ENCODE measurements around the gene TEX2. TPM values are rescaled to one million over a fixed set of nuclear protein-coding genes. Genes with fewer than 3 reads are reported as not detected.

TEX2 gene
- total and polyA plus RNA-seq, 2 donors (not counting 3 experiments of a cell fraction or from before 2014, with no cell fraction given) = 13.3 to 25.8 TPM

- no peak overlapping the region for H3K4me2 ChIP-seq (ENCODE audit: insufficient read depth, low read length)
- H4K20me1 ChIP-seq (replicated peaks; ENCODE audit: control insufficient read depth, extremely low read depth, insufficient read depth, low read length) = no peaks in the 10 kb centered on the region
- CTCF ChIA-PET = interaction anchor here (0.8 to 3.5 kb wide), 8 partner anchors 9 to 90 kb away, joined by 3 to 18 read pairs (median 6); no protein-coding TSS in a partner anchor
- intact Hi-C loops (cut with micrococcal nuclease) (no loop called here), dilution Hi-C loops (cut with MboI; ENCODE audit: extremely low pct_ligation_motif_present, low sequenced_read_pairs) (no loop called here)
- no TSS peak for BruUV-seq (replicated peaks)
- H3K4me3 ChIP-seq (replicated peaks in 1 of 3; ENCODE audit: insufficient read depth in 1 of 3, low read depth in 1 of 3, low read length in 3 of 3) = no peak overlapping the region
- TF ChIP-seq MAX (IDR thresholded peaks at IDR 0.05; ENCODE audit: insufficient read depth, insufficient read length) (no peak), MYC (IDR thresholded peaks at IDR 0.05; ENCODE audit: low read depth, low read length) (no peak), GATA2 (IDR thresholded peaks at IDR 0.05; ENCODE audit: insufficient read depth, insufficient read length, low read depth, low read length) (no peak), CTCF (IDR thresholded peaks at IDR 0.05; ENCODE audit: extremely low read depth in 1 of 2, insufficient read depth in 1 of 2, low read depth in 1 of 2, low read length in 2 of 2) (no peak), POLR2AphosphoS5 (IDR thresholded peaks at IDR 0.05; ENCODE audit: insufficient read depth, low read depth, low read length) (no peak), JUN (IDR thresholded peaks at IDR 0.05; ENCODE audit: borderline replicate concordance, insufficient read depth, insufficient read length, low read depth) (no peak), POLR2A (IDR thresholded peaks at IDR 0.05; ENCODE audit: low read depth, low read length) (no peak), FOS (IDR thresholded peaks at IDR 0.05; ENCODE audit: borderline replicate concordance, insufficient read depth, low read length) (no peak), EZH2 (IDR thresholded peaks at IDR 0.05; ENCODE audit: borderline replicate concordance, low read depth, low read length, severe bottlenecking) (no peak)
- no peaks in the 10 kb centered on the region for H3K79me2 ChIP-seq (ENCODE audit: control insufficient read depth, insufficient read depth, low read length)
- no peaks in the 10 kb centered on the region for H3K9me3 ChIP-seq (replicated peaks; ENCODE audit: control insufficient read depth, insufficient read depth, low read length)
- H3K4me1 ChIP-seq (ENCODE audit: control insufficient read depth, extremely low read depth, insufficient read depth, low read length) = peaks cover 7% of the 10 kb centered on the region
- FAIRE-seq (no peak), DNase-seq (ENCODE audit: low read depth, low spot score) (no peak)
- POLR2A ChIA-PET = interaction anchor here (1.6 kb wide), 1 partner anchor 14 kb away, joined by 5 read pairs; no protein-coding TSS in a partner anchor
- H3K9ac ChIP-seq (replicated peaks; ENCODE audit: extremely low read depth, insufficient read depth, low read length) = no peak overlapping the region
- no peaks in the 10 kb centered on the region for H3K27me3 ChIP-seq (ENCODE audit: control insufficient read depth in 2 of 2, insufficient read depth in 2 of 2, low read length in 2 of 2)
- H2AFZ ChIP-seq (ENCODE audit: low read depth, low read length) = no peak overlapping the region
- no peaks in the 10 kb centered on the region for H3K9me1 ChIP-seq (replicated peaks; ENCODE audit: control insufficient read depth, extremely low read depth, insufficient read depth, low read length)
- H3K36me3 ChIP-seq (ENCODE audit: control insufficient read depth in 2 of 2, extremely low read depth in 1 of 2, insufficient read depth in 2 of 2, low read length in 2 of 2) = no peaks in the 10 kb centered on the region
- no peak overlapping the region for H3K27ac ChIP-seq (ENCODE audit: insufficient read depth, low read depth, low read length)
Measured at GRCh38 chr17:64115043-64115698, 147.9 kb downstream of the TEX2 start.

Data from endothelial cell of umbilical vein (primary cell).